TTC549 (cell line): ENCODE results near the gene FEM1B.

Experiments used
- FAIRE-seq: peaks from 2 replicates; lab custom pipeline; 2012; peaks lifted over from hg19 to GRCh38; lab: Jason Lieb, UNC

Gene FEM1B

GRCh38 chr15:68259883-68260282, 17.7 kb upstream of the FEM1B start:
- FAIRE-seq: no peak

GRCh38 chr15:68261241-68261640, 16.3 kb upstream of the FEM1B start:
- no peak for FAIRE-seq

- FAIRE-seq: no peak
These were observed 15.6 kb upstream of the FEM1B start for GRCh38 chr15:68261980-68262379.

DNA sequence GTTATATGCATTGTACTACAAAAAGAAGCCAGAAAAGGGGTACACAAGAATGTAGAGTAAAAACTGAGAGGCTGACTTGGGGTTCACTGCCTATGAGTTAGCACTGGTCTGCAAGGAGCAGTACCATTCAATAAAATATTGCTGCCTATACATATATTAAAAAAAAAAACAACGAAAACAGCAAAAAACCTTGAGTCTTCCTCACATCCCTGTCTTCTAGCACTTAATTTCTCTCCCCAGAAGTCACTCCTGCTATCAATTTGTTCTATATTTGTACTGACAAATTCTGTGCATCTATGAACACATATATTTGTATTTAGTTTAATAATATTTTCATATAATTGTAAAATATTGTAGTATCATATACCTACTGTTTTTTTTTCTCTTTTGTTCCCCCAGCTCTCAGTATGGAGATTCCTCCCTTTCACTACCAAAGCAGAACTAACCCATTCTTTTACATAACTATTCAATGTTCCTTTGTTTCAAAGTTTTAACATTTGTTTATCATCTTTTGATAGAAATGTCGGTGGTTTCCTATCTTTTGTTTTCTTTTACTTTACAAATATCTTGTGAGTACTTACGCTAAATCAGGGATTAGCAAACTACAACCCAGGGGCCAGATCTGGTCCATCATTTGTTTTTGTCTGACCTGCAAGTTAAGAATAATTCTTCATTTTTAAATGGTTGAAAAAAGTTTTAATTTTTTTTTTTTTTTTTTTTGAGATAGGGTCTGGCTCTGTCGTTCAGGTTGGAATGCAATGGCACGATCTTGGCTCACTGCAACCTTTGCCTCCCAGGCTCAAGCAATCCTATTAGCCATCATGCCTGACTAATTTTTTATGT, 14.8 kb upstream of the FEM1B start:
- no peak for FAIRE-seq

- no peak for FAIRE-seq
These were observed 13.3 kb upstream of the FEM1B start for GRCh38 chr15:68264282-68264681.

DNA sequence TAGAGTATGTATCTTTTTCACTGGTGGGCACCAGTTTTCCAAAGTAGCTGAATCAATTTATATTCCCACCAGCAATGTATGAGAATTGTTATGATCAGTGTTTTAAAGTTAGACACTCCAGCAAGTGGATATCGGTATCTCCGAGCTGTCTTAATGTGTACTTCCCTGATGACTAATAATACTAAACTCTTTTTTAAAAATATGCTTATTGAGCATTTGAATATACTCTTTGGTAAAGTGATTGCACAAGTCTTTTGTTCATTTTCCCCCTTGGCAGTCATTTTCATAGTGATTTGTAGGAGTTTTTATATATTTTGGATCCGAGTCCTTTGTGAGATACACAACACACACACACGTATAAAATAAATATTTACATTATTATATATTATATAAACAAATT, 12.5 kb upstream of the FEM1B start:
- FAIRE-seq: no peak

DNA sequence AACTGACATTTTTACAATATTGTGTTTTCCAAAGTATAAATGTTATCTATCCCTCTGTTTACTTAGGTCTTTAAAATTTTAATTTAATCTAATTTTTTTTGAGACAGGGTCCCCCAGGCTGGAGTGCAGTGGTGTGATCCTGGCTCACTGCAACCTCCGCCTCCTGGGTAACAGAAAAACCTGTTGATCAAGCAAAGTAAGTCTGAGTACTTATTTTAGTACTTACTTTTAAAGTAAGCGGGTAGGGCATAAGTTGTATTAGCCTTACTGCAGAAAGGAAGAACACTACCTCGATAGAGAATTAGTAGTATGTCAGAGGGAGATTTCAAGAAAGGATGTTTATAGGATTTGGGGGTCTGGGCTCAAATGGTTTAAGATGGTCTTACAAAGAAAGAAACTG, 11.9 kb upstream of the FEM1B start:
- FAIRE-seq: no peak

GRCh38 chr15:68268405-68268804, 9.1 kb upstream of the FEM1B start:
- no peak for FAIRE-seq

DNA sequence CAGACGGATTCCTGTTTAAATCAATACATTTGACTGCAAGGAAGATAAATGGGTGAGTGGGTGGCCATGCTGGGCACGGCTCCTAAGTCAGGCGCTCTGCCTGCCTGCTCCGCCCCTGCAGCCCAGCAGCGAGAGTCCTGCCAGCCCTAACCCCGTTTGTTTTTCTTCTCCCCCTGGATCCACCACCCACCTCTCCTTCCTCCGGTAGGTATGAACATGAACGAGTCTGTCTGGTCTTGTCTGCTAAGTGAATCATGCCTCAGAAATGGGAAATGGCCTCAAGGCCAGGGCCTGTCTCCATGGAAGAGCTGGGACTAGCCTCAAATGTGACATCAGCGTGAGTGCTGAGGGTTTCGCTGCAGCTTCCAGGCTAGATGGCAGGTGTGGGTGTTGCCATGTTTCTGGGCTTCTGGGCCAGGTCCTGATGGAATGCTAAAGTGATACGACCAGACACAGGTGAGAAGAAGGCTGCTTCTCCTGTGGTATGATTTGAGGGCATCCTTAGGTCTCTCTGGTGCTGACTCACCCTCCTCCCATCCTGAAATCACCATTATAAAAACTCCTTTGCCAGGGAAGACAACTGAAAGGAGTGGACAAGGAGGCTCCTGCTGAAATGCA, 5.6 kb upstream of the FEM1B start:
- FAIRE-seq: no peak

- no peak for FAIRE-seq
These were observed 4.7 kb upstream of the FEM1B start for GRCh38 chr15:68272721-68273271.

DNA sequence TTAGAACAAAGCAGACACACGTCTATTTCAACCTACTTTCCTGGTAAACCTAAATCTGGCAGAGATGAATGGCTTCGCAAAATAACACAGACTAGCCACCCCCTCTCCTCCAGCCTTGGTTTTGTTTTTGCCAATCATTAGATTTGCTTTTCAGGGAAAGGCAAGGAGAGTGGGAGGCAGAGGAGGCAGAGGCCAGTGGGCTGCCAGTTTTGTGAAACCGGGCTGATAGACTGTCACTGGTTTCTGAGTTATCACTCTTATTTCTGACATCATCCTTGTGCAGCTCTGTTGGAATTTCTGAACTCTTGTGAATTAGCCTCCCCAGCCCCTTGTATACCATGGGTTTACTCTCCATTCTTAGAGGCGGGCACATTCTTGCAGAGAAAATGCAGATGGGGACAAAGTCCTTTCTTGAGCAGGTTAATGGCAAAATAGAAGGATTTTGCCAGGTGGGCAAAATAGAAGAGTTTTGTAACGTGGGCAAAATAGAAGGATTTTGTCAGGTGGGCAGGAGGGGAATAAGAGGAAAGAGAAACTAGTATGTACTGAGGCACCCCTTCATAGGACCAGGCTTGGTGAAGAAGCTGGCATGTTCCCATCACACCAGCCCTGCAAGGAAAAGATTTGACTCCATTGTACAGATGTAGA, 3.2 kb upstream of the FEM1B start:
- no peak for FAIRE-seq

GRCh38 chr15:68275165-68275746, 2.3 kb upstream of the FEM1B start:
- no peak for FAIRE-seq

DNA sequence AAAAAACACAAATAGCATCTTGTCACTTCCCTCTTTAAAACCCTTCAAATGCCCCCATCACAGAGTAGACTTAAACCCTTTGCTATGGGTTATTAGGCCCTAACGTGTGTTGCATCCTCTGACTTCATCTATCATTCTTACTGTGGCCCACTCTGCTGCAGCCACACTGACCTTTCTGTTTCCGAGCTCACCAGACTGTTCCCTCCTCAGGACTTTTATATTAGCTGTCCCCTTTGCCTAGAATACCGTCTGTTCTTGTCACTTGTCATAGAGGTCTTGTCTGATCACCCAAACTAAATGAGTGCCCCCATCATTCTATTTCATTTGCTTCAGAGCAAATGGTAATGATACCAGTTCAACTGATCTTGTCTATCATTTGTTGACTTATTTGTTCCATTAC, 877 bp upstream of the FEM1B start:
- no peak for FAIRE-seq

DNA sequence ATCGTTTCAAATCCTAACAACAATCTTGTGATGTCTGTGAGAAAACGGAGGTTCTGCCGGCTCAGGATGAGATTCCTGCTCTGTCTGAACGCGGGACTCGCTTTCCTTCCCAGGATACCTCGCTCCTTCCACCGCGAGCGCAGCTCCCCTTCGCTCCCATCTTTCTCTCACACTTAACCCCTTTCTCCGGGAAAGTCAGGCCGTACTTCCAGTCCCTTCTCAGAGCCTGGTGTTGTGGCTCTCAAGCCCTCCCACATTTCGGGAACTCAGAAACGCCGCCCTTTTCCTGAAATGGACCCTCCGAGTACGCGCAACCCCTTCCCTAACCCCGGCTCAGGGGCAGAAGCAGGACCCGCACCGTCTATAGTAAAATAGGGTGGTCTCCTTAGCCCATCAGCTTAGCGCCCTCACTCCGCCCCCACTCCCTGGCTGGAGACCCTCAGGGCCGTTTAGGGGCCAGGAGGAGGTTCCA, 378 bp upstream of the FEM1B start:
- FAIRE-seq: no peak

DNA sequence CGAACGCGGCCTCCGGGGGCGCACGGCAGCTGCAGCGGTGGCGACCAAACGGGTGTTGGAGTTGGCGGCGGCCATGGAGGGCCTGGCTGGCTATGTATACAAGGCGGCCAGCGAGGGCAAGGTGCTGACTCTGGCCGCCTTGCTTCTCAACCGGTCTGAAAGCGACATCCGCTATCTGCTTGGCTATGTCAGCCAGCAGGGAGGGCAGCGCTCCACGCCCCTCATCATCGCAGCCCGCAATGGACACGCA, 725 bp downstream of the FEM1B start:
- no peak for FAIRE-seq

DNA sequence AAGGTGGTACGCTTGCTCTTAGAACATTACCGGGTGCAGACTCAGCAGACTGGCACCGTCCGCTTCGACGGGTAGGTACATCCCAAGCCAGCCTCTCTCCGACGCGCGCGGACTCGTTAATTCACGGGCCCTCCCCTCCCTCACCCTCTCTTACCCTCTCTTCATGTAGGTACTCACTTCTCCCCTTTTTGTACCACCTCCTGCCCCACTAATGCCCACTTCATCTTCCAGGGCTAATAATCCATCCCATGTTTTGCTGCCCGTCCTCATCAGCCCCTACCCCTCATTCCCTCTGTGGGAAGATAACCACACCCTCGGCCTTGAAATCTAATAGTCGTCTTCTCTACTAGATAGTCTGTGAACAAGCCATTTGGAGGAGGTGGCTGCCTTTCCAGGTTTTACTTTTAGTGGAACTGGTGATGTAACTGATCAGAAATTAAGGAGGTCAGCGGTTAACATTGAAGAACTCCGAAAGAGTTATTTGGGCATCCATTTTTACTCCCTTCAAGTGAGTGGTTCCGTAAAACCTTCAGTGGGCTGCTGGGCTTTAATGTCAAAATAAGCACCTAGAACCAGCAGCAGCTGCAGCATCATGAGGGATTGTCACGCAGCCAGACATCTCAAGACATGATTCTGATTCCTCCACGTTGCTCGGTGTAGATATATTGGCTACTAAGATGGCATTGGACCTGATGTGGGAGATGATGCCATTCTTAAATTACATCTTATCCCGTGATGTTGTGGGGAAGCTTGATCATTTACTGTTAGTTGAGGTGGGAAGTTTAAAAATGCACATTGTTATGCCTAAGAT, 1.3 kb downstream of the FEM1B start:
- no peak for FAIRE-seq

GRCh38 chr15:68279779-68280753, 2.5 kb downstream of the FEM1B start:
- no peak for FAIRE-seq

GRCh38 chr15:68281008-68281407, 3.5 kb downstream of the FEM1B start:
- no peak for FAIRE-seq

- no peak for FAIRE-seq
These were observed 5.9 kb downstream of the FEM1B start for GRCh38 chr15:68283401-68283800.

- FAIRE-seq: no peak
These were observed 7.2 kb downstream of the FEM1B start for GRCh38 chr15:68284616-68285258.
